GM12878 (cell line): Measurements from ENCODE around the gene PALS2.

ENCODE experiments used
- JUND ChIP-seq: IDR thresholded peaks from 2 replicates; pipeline ENCODE4 v1.6.1; 2012; ENCODE audit warnings: low read depth, mild to moderate bottlenecking, low read length, improper control_type of control experiment, moderate library complexity
- MYB ChIP-seq: fragments of 150-350 bp; IDR thresholded peaks from 2 replicates; pipeline ENCODE4 v1.6.1; 2014; ENCODE audit warnings: mild to moderate bottlenecking, low read depth, low read length, borderline replicate concordance
- NR2C2 ChIP-seq: IDR thresholded peaks from 2 replicates; pipeline ENCODE4 v1.6.1; 2011; ENCODE audit warnings: borderline replicate concordance, low read depth; ENCODE audit not compliant: control insufficient read depth, insufficient read length
- POLR2AphosphoS5 ChIP-seq: IDR thresholded peaks from 2 replicates; pipeline ENCODE4 v1.6.1; 2011; ENCODE audit warnings: mild to moderate bottlenecking, low read length, inconsistent platforms
- SUZ12 ChIP-seq: fragments of 200-600 bp; sonication (generic); IDR thresholded peaks from one replicate; pipeline ENCODE4 v1.6.1; 2018; ENCODE audit warnings: antibody characterized with exemption, mild to moderate bottlenecking; ENCODE audit not compliant: unreplicated experiment
- ZNF274 ChIP-seq: IDR thresholded peaks from one replicate; pipeline ENCODE4 v1.8.0; 2011; ENCODE audit not compliant: insufficient read length, insufficient read depth
- TF ChIP-seq, protein P1 (sequence below), 3 experiments: IDR thresholded peaks in 2 of 3; conservative IDR thresholded peaks in 1 of 3; 2 replicates each; pipeline ENCODE4 v1.5.1; 2011; ENCODE audit warnings: low read depth in 3 of 3, low read length in 3 of 3, mild to moderate bottlenecking in 3 of 3, control low read depth in 2 of 3, moderate library complexity in 2 of 3, inconsistent platforms in 1 of 3, mixed read lengths in 1 of 3; ENCODE audit not compliant: control insufficient read depth in 2 of 3, insufficient read depth in 1 of 3; ENCODE audit errors: extremely low read depth in 1 of 3
- TF ChIP-seq, protein P2 (sequence below): fragments of 450-650 bp; IDR thresholded peaks from 2 replicates; pipeline ENCODE4 v1.6.1; 2017; ENCODE audit warnings: mild to moderate bottlenecking

DNA sequence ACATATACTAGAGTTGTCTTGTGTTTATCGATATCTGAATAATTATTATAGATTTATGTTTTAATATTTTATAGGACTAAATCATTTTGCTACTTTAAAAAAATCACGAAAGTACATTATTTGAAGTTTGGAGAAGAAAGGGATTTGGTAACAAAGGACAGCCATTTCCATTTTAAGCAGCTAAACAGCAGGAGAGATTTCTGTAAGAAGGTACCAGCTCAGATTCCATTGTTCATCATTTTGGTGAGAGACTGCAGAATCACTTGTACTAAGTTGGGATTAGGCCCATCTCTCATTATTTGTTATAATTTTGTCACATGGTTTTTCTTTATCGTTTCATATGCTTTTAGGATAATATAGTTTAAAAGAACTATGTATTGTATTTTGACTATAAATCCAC, 46.7 kb downstream of the PALS2 start:
- TF ChIP-seq, protein P1, sequence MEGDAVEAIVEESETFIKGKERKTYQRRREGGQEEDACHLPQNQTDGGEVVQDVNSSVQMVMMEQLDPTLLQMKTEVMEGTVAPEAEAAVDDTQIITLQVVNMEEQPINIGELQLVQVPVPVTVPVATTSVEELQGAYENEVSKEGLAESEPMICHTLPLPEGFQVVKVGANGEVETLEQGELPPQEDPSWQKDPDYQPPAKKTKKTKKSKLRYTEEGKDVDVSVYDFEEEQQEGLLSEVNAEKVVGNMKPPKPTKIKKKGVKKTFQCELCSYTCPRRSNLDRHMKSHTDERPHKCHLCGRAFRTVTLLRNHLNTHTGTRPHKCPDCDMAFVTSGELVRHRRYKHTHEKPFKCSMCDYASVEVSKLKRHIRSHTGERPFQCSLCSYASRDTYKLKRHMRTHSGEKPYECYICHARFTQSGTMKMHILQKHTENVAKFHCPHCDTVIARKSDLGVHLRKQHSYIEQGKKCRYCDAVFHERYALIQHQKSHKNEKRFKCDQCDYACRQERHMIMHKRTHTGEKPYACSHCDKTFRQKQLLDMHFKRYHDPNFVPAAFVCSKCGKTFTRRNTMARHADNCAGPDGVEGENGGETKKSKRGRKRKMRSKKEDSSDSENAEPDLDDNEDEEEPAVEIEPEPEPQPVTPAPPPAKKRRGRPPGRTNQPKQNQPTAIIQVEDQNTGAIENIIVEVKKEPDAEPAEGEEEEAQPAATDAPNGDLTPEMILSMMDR (IDR thresholded peaks at IDR 0.05 in 2 of 3, conservative IDR thresholded peaks at IDR 0.05 in 1 of 3; ENCODE audit: control insufficient read depth in 2 of 3, extremely low read depth in 1 of 3, insufficient read depth in 1 of 3, low read depth in 3 of 3, low read length in 3 of 3): no peak
- no peak for TF ChIP-seq NR2C2
- no peak for TF ChIP-seq SUZ12
- no peak for TF ChIP-seq MYB
- TF ChIP-seq ZNF274: no peak
- TF ChIP-seq, protein P2, sequence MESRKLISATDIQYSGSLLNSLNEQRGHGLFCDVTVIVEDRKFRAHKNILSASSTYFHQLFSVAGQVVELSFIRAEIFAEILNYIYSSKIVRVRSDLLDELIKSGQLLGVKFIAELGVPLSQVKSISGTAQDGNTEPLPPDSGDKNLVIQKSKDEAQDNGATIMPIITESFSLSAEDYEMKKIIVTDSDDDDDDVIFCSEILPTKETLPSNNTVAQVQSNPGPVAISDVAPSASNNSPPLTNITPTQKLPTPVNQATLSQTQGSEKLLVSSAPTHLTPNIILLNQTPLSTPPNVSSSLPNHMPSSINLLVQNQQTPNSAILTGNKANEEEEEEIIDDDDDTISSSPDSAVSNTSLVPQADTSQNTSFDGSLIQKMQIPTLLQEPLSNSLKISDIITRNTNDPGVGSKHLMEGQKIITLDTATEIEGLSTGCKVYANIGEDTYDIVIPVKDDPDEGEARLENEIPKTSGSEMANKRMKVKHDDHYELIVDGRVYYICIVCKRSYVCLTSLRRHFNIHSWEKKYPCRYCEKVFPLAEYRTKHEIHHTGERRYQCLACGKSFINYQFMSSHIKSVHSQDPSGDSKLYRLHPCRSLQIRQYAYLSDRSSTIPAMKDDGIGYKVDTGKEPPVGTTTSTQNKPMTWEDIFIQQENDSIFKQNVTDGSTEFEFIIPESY: no peak
- TF ChIP-seq JUND: no peak
- TF ChIP-seq POLR2AphosphoS5: no peak
